ENCODE data around the gene HOPX. TPM values are rescaled to one million over a fixed set of nuclear protein-coding genes. Genes with fewer than 3 reads are reported as not detected.
"Not testable (repeated sequence)": the region's sequence is repeated elsewhere in the genome, so short reads cannot be mapped to it uniquely, and the experiment has no call there.

Gene HOPX
- total RNA-seq, 4 donors from 2014 or later: 5.3 to 6.6 (median 5.7) TPM

DNA sequence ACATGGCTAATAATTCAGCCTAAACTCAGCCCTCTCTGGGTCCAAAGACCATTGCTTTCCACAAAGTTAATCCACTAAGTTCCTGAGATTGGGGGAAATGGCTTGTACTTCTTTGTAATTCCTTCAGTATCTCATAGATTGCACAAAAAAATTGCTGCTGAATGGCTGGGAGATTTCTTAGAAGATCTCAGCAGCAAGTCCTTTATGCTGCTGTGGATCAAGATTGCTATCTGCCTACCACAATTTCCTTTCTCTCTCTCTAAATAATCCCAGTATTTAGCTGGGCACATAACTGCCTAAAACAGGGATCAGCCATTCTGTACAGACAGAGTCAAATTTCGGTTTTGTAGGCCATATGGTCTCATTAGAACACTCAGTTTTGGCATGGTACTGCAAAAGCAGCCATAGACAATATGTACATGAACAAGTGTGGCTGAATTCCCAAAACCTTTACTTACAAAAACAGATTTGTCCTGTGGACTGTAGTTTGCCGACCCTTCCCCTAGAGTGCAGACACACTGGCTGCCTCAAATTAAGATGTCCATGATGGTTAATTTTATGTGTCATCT lies 18.5 kb upstream of the HOPX start:
- in situ Hi-C loops (cut with MboI; ENCODE audit: low sequenced_read_pairs in 4 of 4) (loop anchor here in 1 of 4 donors (25.0 kb wide), 1 partner anchor 88 kb away; no protein-coding TSS in a partner anchor), intact Hi-C loops (cut with DNase I; ENCODE audit: low total_unique reads) (no loop called here)
- ATAC-seq (no peak), DNase-seq (no peak)
- Histone ChIP-seq H3K27ac (no peak overlapping the region), H3K4me3 (no peak overlapping the region), H3K27me3 (no peaks in the 10 kb centered on the region), H3K4me1 (no peaks in the 10 kb centered on the region), H3K9me3 (no peaks in the 10 kb centered on the region), H3K36me3 (no peaks in the 10 kb centered on the region)
- TF ChIP-seq, protein P1, sequence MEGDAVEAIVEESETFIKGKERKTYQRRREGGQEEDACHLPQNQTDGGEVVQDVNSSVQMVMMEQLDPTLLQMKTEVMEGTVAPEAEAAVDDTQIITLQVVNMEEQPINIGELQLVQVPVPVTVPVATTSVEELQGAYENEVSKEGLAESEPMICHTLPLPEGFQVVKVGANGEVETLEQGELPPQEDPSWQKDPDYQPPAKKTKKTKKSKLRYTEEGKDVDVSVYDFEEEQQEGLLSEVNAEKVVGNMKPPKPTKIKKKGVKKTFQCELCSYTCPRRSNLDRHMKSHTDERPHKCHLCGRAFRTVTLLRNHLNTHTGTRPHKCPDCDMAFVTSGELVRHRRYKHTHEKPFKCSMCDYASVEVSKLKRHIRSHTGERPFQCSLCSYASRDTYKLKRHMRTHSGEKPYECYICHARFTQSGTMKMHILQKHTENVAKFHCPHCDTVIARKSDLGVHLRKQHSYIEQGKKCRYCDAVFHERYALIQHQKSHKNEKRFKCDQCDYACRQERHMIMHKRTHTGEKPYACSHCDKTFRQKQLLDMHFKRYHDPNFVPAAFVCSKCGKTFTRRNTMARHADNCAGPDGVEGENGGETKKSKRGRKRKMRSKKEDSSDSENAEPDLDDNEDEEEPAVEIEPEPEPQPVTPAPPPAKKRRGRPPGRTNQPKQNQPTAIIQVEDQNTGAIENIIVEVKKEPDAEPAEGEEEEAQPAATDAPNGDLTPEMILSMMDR (IDR thresholded peaks at IDR 0.05 in 4 of 5, conservative IDR thresholded peaks at IDR 0.05 in 1 of 5): no peak
- no peak for TF ChIP-seq POLR2A (IDR thresholded peaks at IDR 0.05)

DNA sequence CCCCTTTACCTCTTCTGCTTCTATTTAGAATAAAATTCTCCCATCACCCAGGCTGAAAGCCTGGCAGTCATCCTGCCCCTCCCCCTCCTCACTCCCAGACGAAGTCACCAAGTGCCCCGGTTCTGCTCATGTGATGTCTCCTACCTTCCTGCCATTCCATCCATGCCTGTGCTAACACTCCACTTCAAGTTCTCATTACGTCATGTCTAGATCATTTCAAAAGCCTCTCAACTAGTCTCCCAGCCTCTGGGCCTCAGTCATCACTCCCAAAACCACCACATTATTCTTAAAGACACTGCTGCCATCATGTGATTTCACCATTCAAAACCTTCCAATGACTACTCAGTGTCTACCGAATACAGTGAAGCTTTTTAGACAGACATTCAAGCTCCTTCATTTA lies 17.2 kb upstream of the HOPX start:
- no peaks in the 10 kb centered on the region for H3K4me1 ChIP-seq
- no peak overlapping the region for H3K4me3 ChIP-seq
- H3K9me3 ChIP-seq: no peaks in the 10 kb centered on the region
- DNase-seq: no peak
- in situ Hi-C loops (cut with MboI; ENCODE audit: low sequenced_read_pairs in 4 of 4) (loop anchor here in 1 of 4 donors (25.0 kb wide), 1 partner anchor 89 kb away; no protein-coding TSS in a partner anchor), intact Hi-C loops (cut with DNase I; ENCODE audit: low total_unique reads) (no loop called here)
- no peaks in the 10 kb centered on the region for H3K27me3 ChIP-seq
- H3K36me3 ChIP-seq: no peaks in the 10 kb centered on the region
- TF ChIP-seq POLR2A (IDR thresholded peaks at IDR 0.05): no peak
- TF ChIP-seq, protein P1 (IDR thresholded peaks at IDR 0.05 in 4 of 5, conservative IDR thresholded peaks at IDR 0.05 in 1 of 5): no peak
- no peak for ATAC-seq
- no peak overlapping the region for H3K27ac ChIP-seq

DNA sequence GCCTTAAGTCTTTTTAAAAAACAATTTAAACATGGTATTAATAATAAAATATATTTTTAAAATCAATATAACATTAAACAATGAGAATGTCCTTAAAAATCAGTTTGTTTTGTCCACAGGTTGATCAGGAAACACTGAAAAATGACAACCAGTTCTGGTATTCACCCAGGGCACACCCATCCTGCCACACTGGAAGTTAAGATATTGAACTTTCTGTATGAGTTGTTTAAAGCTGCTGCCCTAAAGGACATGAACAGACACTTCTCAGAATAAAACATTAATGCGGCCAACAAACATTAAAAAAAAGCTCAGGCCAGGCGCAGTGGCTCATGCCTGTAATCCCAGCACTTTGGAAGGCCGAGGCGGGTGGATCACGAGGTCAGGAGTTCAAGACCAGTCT lies 15.0 kb upstream of the HOPX start:
- peaks cover 0 to 3% (median 2%) of the 10 kb centered on the region in 3 donors for H3K27me3 ChIP-seq
- H3K4me3 ChIP-seq: no peak overlapping the region
- ATAC-seq (no peak), DNase-seq (no peak)
- no peaks in the 10 kb centered on the region for H3K4me1 ChIP-seq
- intact Hi-C loops (cut with DNase I; ENCODE audit: low total_unique reads): no loop called here
- no peak overlapping the region for H3K27ac ChIP-seq
- in situ Hi-C loops (cut with MboI; ENCODE audit: low sequenced_read_pairs in 4 of 4): loop anchor here in 1 of 4 donors (25.0 kb wide), 1 partner anchor 91 kb away; no protein-coding TSS in a partner anchor
- no peaks in the 10 kb centered on the region for H3K9me3 ChIP-seq
- TF ChIP-seq, protein P1 (IDR thresholded peaks at IDR 0.05 in 4 of 5, conservative IDR thresholded peaks at IDR 0.05 in 1 of 5): no peak
- TF ChIP-seq POLR2A (IDR thresholded peaks at IDR 0.05): no peak
- no peaks in the 10 kb centered on the region for H3K36me3 ChIP-seq

DNA sequence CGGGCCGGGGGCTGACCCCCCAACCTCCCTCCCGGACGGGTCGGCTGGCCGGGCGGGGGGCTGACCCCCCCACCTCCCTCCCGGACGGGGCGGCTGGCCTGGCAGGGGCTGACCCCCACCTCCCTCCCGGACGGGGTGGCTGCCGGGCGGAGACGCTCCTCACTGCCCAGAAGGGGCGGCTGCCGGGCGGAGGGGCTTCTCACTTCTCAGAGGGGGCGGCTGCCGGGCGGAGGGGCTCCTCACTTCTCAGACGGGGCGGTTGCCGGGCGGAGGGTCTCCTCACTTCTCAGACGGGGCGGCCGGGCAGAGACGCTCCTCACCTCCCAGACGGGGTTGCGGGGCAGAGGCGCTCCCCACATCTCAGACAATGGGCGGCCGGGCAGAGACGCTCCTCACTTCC lies 12.4 kb upstream of the HOPX start:
- ATAC-seq; intact Hi-C loops (cut with DNase I; ENCODE audit: low total_unique reads); H3K9me3 ChIP-seq; H3K27me3 ChIP-seq; H3K27ac ChIP-seq; H3K4me1 ChIP-seq; DNase-seq; H3K36me3 ChIP-seq; H3K4me3 ChIP-seq: not testable (repeated sequence)
- in situ Hi-C loops (cut with MboI; ENCODE audit: low sequenced_read_pairs in 4 of 4): loop anchor here in 1 of 4 donors (25.0 kb wide), 1 partner anchor 94 kb away; no protein-coding TSS in a partner anchor

DNA sequence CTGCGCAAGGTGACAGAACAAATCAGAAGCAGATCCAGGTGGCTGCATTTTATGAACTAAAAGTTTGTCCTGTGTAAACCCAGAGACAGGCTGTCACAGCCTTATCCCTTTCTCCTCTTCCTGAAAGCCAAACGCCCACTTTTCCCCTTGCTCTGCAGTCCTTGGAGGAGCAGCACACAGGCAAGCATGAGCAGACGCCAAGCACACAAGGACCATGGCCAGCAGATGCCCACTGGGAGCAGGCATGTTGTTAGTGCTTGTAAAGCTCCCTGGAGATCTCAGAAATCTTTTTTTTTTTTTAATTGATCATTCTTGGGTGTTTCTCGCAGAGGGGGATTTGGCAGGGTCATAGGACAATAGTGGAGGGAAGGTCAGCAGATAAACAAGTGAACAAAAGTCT lies 11.5 kb upstream of the HOPX start:
- ATAC-seq: no peak
- in situ Hi-C loops (cut with MboI; ENCODE audit: low sequenced_read_pairs in 4 of 4) (loop anchor here in 1 of 4 donors (25.0 kb wide), 1 partner anchor 95 kb away; no protein-coding TSS in a partner anchor), intact Hi-C loops (cut with DNase I; ENCODE audit: low total_unique reads) (no loop called here)
- no peak for DNase-seq
- Histone ChIP-seq H3K9me3 (no peaks in the 10 kb centered on the region), H3K4me1 (no peaks in the 10 kb centered on the region), H3K36me3 (no peaks in the 10 kb centered on the region), H3K27ac (no peak overlapping the region), H3K27me3 (peaks cover 0 to 3% (median 2%) of the 10 kb centered on the region in 3 donors), H3K4me3 (no peak overlapping the region)
- TF ChIP-seq, protein P1 (IDR thresholded peaks at IDR 0.05 in 4 of 5, conservative IDR thresholded peaks at IDR 0.05 in 1 of 5): no peak
- no peak for TF ChIP-seq POLR2A (IDR thresholded peaks at IDR 0.05)

Data from gastrocnemius medialis (tissue), 4 donors.